Measurements from ENCODE around the gene C20orf144.

C20orf144 gene

DNA sequence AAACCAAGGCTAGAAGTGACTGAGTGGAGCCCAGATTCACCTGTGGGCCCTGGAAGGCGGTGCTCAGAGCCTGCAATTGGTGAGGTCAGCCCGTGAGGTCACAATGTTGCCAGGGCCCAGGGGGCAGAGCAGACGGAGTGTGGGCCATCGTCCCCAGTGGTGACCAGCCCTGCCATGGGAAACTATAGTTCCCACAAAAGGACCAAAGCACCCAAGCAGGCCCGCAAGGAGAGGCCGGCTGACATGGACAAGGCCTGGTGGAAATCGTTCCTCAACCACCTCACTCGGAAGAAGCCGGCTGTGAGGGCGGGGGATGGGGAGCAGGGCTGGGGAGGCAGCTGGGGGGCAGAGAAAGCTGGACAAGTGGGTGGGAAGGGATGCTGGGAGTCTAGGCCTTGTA lies at the start of gene C20orf144:
Gene C20orf144 (plus strand): TSS at position 156 of the 400 bp plus-strand sequence. CDS start 19 bp downstream, at position 175.
- peaks cover 3% of the 10 kb centered on the region for H3K27me3 Mint-ChIP-seq (ENCODE audit: low read depth)
- no peaks in the 10 kb centered on the region for H3K9me3 Mint-ChIP-seq
- peaks cover 16% of the 10 kb centered on the region for H3K4me1 Mint-ChIP-seq
- peak within 1 kb of the TSS; percentile 83 to 92 (median 85) for H3K4me3 Mint-ChIP-seq
- H3K36me3 Mint-ChIP-seq (ENCODE audit: low read depth): peaks cover 3% of the 10 kb centered on the region
- TF ChIP-seq, protein P1, sequence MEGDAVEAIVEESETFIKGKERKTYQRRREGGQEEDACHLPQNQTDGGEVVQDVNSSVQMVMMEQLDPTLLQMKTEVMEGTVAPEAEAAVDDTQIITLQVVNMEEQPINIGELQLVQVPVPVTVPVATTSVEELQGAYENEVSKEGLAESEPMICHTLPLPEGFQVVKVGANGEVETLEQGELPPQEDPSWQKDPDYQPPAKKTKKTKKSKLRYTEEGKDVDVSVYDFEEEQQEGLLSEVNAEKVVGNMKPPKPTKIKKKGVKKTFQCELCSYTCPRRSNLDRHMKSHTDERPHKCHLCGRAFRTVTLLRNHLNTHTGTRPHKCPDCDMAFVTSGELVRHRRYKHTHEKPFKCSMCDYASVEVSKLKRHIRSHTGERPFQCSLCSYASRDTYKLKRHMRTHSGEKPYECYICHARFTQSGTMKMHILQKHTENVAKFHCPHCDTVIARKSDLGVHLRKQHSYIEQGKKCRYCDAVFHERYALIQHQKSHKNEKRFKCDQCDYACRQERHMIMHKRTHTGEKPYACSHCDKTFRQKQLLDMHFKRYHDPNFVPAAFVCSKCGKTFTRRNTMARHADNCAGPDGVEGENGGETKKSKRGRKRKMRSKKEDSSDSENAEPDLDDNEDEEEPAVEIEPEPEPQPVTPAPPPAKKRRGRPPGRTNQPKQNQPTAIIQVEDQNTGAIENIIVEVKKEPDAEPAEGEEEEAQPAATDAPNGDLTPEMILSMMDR (IDR thresholded peaks at IDR 0.05; ENCODE audit: unreplicated experiment in 3 of 3): no peak
- peak within 1 kb of the TSS; percentile 65 to 84 (median 76) for H3K27ac Mint-ChIP-seq

DNA sequence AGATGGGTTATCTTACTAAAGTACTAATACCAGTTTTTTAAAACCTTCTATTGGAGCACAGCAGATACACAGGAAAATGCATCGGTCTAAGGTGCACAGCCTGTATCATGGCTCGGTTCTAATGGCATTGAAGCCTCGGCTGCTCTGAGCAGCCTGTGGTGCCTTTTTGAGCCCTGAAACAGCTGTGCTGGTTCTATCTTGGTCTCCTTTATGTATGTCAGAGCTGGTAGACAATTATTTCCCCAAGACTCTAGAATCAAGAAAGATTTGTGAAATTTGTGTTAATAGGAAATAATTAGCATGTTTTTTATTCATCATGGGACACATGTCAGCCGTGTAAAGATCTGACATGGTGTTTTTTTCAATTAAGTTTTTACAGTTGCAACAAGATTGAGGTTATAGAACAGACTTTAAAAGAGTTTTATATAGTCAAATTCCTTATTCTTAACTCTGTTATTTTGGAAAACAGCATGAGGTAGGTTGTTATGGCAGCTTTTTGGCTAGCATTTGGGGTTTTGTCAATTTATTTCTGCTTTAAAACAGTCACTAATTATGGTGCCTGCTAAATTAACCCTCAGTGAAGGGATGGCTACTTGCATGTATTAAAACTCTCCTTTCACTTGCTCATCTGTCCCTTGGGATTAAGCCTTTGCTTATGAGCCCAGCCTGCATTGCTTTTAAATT lies 40.3 kb upstream of the C20orf144 start:
- no peak overlapping the region for H3K4me3 Mint-ChIP-seq
- H3K36me3 Mint-ChIP-seq (ENCODE audit: low read depth): peaks cover 68% of the 10 kb centered on the region
- TF ChIP-seq, protein P1 (IDR thresholded peaks at IDR 0.05; ENCODE audit: unreplicated experiment in 3 of 3): no peak
- no peaks in the 10 kb centered on the region for H3K27me3 Mint-ChIP-seq (ENCODE audit: low read depth)
- peaks cover 6% of the 10 kb centered on the region for H3K4me1 Mint-ChIP-seq
- H3K27ac Mint-ChIP-seq: no peak overlapping the region
- no peaks in the 10 kb centered on the region for H3K9me3 Mint-ChIP-seq

DNA sequence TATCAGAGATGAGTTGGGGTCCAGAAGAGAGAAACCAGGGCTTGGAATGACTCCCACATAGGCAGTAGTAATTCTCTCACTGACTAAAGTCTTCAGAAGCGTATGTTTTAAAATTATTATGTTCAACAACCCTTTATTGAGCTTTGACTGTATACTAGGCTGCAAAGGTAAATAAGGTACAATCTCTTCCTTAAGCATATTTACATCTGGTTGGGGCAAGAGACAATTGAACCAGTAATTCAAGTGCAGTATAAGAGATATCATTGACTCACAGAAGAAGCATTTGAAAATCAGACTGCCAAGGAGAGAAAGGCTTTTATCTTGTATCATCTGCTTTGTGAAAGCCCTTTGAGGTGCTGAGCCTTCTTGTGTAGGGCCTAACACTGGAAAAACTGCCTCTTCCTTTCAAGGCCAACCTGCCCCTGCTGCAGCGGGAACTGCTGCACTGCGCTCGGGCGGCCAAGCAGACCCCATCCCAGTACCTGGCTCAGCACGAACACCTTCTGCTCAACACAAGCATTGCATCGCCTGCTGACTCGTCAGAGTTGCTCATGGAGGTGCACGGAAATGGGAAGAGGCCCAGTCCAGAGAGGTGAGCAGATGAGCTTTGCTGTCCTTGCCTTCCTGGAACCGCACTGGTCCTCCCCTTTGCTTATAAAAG lies 39.3 kb upstream of the C20orf144 start:
- H3K4me1 Mint-ChIP-seq: peaks cover 6% of the 10 kb centered on the region
- H3K27me3 Mint-ChIP-seq (ENCODE audit: low read depth): no peaks in the 10 kb centered on the region
- H3K4me3 Mint-ChIP-seq: no peak overlapping the region
- TF ChIP-seq, protein P1 (IDR thresholded peaks at IDR 0.05; ENCODE audit: unreplicated experiment in 3 of 3): no peak
- no peak overlapping the region for H3K27ac Mint-ChIP-seq
- H3K9me3 Mint-ChIP-seq: no peaks in the 10 kb centered on the region
- peaks cover 73% of the 10 kb centered on the region for H3K36me3 Mint-ChIP-seq (ENCODE audit: low read depth)

DNA sequence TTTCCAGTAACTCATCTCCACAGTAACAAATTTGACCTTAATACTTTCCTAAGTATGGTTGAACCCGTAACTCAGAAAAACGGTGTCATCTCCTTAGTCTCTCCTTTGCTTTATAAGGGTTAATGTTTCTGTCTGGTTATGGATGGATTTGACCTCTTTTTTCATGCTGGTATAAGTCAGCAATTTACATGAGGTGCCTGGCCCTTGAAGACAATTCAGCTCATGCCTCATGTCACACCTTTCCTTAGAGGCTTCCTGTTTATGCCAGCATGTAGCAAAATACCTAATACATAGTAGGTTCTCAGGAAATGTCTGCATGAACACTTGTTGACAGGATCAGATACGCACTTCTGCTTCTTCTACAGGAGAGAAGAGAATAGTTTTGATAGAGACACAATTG lies 37.7 kb upstream of the C20orf144 start:
- Mint-ChIP-seq H3K36me3 (ENCODE audit: low read depth) (peaks cover 81% of the 10 kb centered on the region), H3K4me3 (no peak overlapping the region), H3K27ac (no peak overlapping the region), H3K4me1 (peaks cover 6% of the 10 kb centered on the region), H3K9me3 (no peaks in the 10 kb centered on the region), H3K27me3 (ENCODE audit: low read depth) (no peaks in the 10 kb centered on the region)
- TF ChIP-seq, protein P1 (IDR thresholded peaks at IDR 0.05; ENCODE audit: unreplicated experiment in 3 of 3): no peak

DNA sequence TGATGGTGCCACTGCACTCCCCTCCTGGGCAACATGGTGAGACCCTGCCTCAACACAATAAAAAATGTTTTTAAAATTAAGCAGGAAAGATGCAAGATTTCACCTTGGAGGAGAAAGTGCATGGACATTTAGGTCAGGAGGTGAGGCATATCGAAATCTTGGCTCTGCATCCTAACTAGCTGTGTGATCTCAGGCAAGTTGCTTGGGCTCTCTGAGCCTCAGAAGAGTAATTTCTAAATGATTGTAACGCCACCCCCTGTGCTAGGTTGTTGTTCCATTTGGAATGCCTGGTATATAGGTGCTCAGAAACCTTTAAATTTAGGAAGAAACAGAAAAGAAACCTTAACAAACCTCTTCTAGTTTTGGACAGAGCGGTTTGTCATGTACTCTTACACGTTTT lies 35.9 kb upstream of the C20orf144 start:
- H3K4me3 Mint-ChIP-seq: no peak overlapping the region
- TF ChIP-seq, protein P1 (IDR thresholded peaks at IDR 0.05; ENCODE audit: unreplicated experiment in 3 of 3): no peak
- no peaks in the 10 kb centered on the region for H3K27me3 Mint-ChIP-seq (ENCODE audit: low read depth)
- H3K36me3 Mint-ChIP-seq (ENCODE audit: low read depth): peaks cover 87% of the 10 kb centered on the region
- H3K27ac Mint-ChIP-seq: no peak overlapping the region
- H3K9me3 Mint-ChIP-seq: no peaks in the 10 kb centered on the region
- H3K4me1 Mint-ChIP-seq: peaks cover 6% of the 10 kb centered on the region

Data from nephron (organoid).